Mucosa of rectum (tissue), 2 donors: ENCODE measurements around the gene TMEFF2.

Experiments
- H3K27ac ChIP-seq, 2 donors: one replicate each; pipeline ENCODE4 v1.7.0; 2013; ENCODE audit warnings: inconsistent platforms in 2 of 2, low read depth in 2 of 2, low read length in 2 of 2
- H3K27me3 ChIP-seq, 2 donors: one replicate each; pipeline ENCODE4 v1.7.0; 2013; ENCODE audit warnings: low read length in 2 of 2; ENCODE audit not compliant: control insufficient read depth in 2 of 2, insufficient read depth in 2 of 2
- H3K36me3 ChIP-seq, 2 donors: one replicate each; pipeline ENCODE4 v1.7.0; 2013; ENCODE audit warnings: low read length in 2 of 2; ENCODE audit not compliant: control insufficient read depth in 2 of 2, insufficient read depth in 2 of 2
- H3K4me1 ChIP-seq, 2 donors: one replicate each; pipeline ENCODE4 v1.7.0; 2013; ENCODE audit warnings: low read length in 2 of 2, mild to moderate bottlenecking in 1 of 2; ENCODE audit not compliant: control insufficient read depth in 2 of 2, insufficient read depth in 2 of 2
- H3K4me3 ChIP-seq, 2 donors: one replicate each; pipeline ENCODE4 v1.7.0; 2013; ENCODE audit warnings: low read length in 2 of 2
- H3K9ac ChIP-seq, 2 donors: one replicate each; pipeline ENCODE4 v1.7.0; 2013; ENCODE audit warnings: low read length in 2 of 2, low read depth in 1 of 2, mild to moderate bottlenecking in 1 of 2
- H3K9me3 ChIP-seq, 2 donors: one replicate each; pipeline ENCODE4 v1.7.0; 2013; ENCODE audit warnings: low read length in 2 of 2; ENCODE audit not compliant: control insufficient read depth in 2 of 2
- donor health status: healthy.
- donor health status: Normal muscosa, but diverticular disease.

The TMEFF2 gene

GRCh38 chr2:192153561-192153960 is 41.2 kb downstream of the TMEFF2 start:
- Histone ChIP-seq H3K4me1 (no peaks in the 10 kb centered on the region), H3K27me3 (no peaks in the 10 kb centered on the region), H3K9ac (no peak overlapping the region), H3K9me3 (no peaks in the 10 kb centered on the region), H3K36me3 (no peaks in the 10 kb centered on the region), H3K27ac (no peak overlapping the region), H3K4me3 (no peak overlapping the region)

- H3K9ac ChIP-seq, result no peak overlapping the region
- H3K4me3 ChIP-seq, result no peak overlapping the region
- no peaks in the 10 kb centered on the region for H3K4me1 ChIP-seq
- H3K27ac ChIP-seq, result no peak overlapping the region
- no peaks in the 10 kb centered on the region for H3K36me3 ChIP-seq
- H3K9me3 ChIP-seq, result no peaks in the 10 kb centered on the region
- H3K27me3 ChIP-seq, result no peaks in the 10 kb centered on the region
These were observed 42.9 kb downstream of the TMEFF2 start for GRCh38 chr2:192151853-192152252.

DNA sequence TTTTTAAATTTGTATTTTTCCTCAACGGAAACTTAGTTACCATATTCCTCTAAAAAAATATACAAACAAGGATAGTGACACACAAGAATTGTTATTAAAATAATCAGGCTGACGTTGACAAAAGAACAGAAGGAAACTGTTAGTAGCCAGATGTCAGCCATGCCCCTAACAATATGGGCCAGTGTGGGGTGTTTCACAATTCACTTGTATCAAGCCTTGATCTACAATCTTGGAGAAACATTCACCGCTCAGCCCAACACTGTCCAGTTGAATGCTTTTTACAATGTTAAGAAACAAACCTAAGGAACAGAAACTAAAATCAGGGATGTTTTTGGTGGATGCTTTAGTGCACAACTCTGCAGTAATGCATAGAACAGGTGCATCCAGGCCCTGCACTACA is 44.6 kb downstream of the TMEFF2 start:
- Histone ChIP-seq H3K27ac (no peak overlapping the region), H3K4me3 (no peak overlapping the region), H3K27me3 (no peaks in the 10 kb centered on the region), H3K4me1 (peaks cover 0 to 2% of the 10 kb centered on the region in 2 donors), H3K9ac (no peak overlapping the region), H3K9me3 (no peaks in the 10 kb centered on the region), H3K36me3 (no peaks in the 10 kb centered on the region)

- no peak overlapping the region for H3K27ac ChIP-seq
- H3K36me3 ChIP-seq, result no peaks in the 10 kb centered on the region
- H3K4me1 ChIP-seq, result peaks cover 0 to 2% of the 10 kb centered on the region in 2 donors
- H3K9me3 ChIP-seq, result no peaks in the 10 kb centered on the region
- no peaks in the 10 kb centered on the region for H3K27me3 ChIP-seq
- no peak overlapping the region for H3K4me3 ChIP-seq
- H3K9ac ChIP-seq, result no peak overlapping the region
These were observed 46.0 kb downstream of the TMEFF2 start for GRCh38 chr2:192148620-192149321.

DNA sequence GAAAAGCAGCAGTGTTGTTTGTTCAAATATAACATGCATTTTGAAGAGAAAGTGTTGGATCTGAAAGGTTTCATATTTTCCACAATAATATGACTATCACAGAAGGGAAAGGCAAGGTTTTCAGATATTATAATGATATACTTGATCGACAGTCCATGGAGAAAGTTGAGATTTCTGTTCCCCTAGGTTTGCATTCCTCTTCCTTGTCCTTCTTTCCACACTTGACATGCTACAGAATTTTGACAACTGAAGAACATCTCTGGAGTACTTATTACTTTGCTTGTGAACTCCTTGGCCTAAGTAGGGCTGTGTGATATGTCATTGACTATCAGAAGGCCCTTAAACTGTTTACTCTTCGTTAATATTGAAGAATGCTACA is 46.5 kb downstream of the TMEFF2 start:
- Histone ChIP-seq H3K27ac (no peak overlapping the region), H3K9ac (no peak overlapping the region), H3K9me3 (no peaks in the 10 kb centered on the region), H3K27me3 (no peaks in the 10 kb centered on the region), H3K4me3 (no peak overlapping the region), H3K4me1 (peaks cover 0 to 2% of the 10 kb centered on the region in 2 donors), H3K36me3 (no peaks in the 10 kb centered on the region)

DNA sequence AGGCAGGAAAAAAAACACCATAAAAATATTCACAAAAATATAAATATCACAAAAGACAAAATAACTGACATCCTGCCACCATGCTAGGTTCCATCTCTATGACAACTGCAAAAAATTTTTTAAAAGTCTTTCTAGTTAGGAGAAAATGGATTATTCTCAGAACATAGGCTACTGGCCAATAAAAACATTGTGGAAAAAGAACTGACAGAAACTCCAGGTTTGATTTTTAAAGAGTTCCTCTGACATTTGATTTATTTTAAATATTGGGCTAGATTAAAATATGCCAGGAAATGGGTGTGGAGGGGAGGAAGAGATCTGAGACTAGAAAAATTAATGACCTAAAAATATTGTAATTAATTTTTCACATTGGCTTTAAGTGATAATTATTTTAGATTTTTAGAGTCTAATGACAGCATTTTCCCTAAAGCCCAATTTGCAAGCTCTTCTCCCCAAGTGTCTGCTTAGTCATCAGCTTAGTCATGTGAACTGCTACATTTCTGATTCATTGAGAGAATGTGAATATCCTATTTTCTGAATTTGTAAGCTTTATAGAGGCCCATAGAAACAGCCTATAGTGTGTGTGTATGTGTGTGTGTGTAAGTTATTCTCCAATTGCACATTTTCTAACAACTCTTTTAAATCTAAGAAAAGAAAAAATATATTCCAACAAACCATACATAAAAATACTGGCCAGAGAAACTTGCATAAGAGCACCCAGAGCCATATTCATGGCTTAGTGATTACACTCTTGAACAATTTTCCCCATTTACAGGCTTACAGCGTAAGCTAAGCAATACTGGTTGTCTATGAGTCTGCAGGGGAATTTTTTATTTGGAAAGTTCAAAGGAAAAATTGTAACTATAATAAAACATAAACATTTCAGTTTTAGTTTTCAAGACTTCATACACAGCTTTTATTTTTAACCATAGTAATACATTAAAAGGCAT is 48.4 kb downstream of the TMEFF2 start:
- H3K4me3 ChIP-seq, result no peak overlapping the region
- no peaks in the 10 kb centered on the region for H3K9me3 ChIP-seq
- H3K27me3 ChIP-seq, result no peaks in the 10 kb centered on the region
- H3K36me3 ChIP-seq, result no peaks in the 10 kb centered on the region
- H3K27ac ChIP-seq, result no peak overlapping the region
- H3K9ac ChIP-seq, result no peak overlapping the region
- peaks cover 0 to 2% of the 10 kb centered on the region in 2 donors for H3K4me1 ChIP-seq

GRCh38 chr2:192145496-192145895 is 49.2 kb downstream of the TMEFF2 start:
- peaks cover 0 to 2% of the 10 kb centered on the region in 2 donors for H3K4me1 ChIP-seq
- H3K4me3 ChIP-seq, result no peak overlapping the region
- no peaks in the 10 kb centered on the region for H3K9me3 ChIP-seq
- no peaks in the 10 kb centered on the region for H3K36me3 ChIP-seq
- no peaks in the 10 kb centered on the region for H3K27me3 ChIP-seq
- no peak overlapping the region for H3K9ac ChIP-seq
- no peak overlapping the region for H3K27ac ChIP-seq

GRCh38 chr2:192140236-192140839 is 54.4 kb downstream of the TMEFF2 start:
- no peak overlapping the region for H3K4me3 ChIP-seq
- no peak overlapping the region for H3K9ac ChIP-seq
- H3K27me3 ChIP-seq, result peaks cover 0 to 2% of the 10 kb centered on the region in 2 donors
- no peaks in the 10 kb centered on the region for H3K4me1 ChIP-seq
- H3K27ac ChIP-seq, result no peak overlapping the region
- no peaks in the 10 kb centered on the region for H3K9me3 ChIP-seq
- no peaks in the 10 kb centered on the region for H3K36me3 ChIP-seq

DNA sequence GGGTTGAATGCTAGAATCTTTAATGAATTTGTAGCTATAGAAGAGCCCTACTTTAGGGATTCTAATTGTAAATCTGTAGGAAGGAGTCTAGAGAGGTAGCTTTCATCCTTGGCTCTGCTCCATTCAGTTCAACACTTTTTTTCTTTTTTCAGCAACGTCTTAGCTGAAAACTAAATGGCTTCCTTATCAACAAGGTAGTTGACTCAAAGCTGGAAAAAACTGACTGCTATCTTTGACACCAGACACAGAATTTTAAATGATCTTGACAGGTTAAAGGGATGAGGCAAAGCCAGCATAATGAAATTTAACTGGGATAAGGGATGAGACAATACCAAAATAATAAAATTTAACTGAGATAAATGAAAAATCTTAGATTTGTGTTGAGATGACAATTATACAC is 54.9 kb downstream of the TMEFF2 start:
- H3K4me1 ChIP-seq, result no peaks in the 10 kb centered on the region
- peaks cover 0 to 2% of the 10 kb centered on the region in 2 donors for H3K27me3 ChIP-seq
- H3K9ac ChIP-seq, result no peak overlapping the region

DNA sequence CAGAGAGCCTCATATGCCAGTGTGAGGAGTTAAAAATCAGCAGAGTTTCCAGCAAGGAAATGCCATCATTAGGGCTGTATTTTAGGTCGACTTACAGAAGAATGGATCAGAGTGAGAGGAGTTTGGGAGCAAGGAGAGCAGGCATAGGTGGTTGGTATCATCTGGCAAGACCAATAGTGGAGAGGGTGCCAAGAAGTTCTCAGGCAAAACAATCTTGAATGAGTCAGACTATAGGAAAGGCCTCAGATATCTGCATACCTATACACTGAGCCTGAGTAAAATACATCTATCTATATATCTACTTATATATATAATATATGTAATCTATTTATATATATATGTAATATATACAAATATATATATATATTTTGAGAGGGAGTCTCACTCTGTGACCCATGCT is 57.3 kb downstream of the TMEFF2 start:
- H3K4me1 ChIP-seq, result no peaks in the 10 kb centered on the region
- no peak overlapping the region for H3K9ac ChIP-seq
- H3K27ac ChIP-seq, result no peak overlapping the region
- no peak overlapping the region for H3K4me3 ChIP-seq
- no peaks in the 10 kb centered on the region for H3K9me3 ChIP-seq
- no peaks in the 10 kb centered on the region for H3K36me3 ChIP-seq
- peaks cover 0 to 2% of the 10 kb centered on the region in 2 donors for H3K27me3 ChIP-seq

More for the DNA sequence above, 54.9 kb downstream of the TMEFF2 start:
- Histone ChIP-seq H3K27ac (no peak overlapping the region), H3K36me3 (no peaks in the 10 kb centered on the region), H3K9me3 (no peaks in the 10 kb centered on the region), H3K4me3 (no peak overlapping the region)
